Mesendoderm (in vitro differentiated cells): ENCODE measurements around the gene HES4.
"Not testable (repeated sequence)": the region's sequence is repeated elsewhere in the genome, so short reads cannot be mapped to it uniquely, and the experiment has no call there.

Experiments used
- DNase-seq: peaks from one replicate; pipeline ENCODE4 v3.0.0; 2013
- H2AK5ac ChIP-seq: 2 replicates; pipeline ENCODE4 v1.6.1; 2013; ENCODE audit warnings: low read length, inconsistent platforms
- H2BK120ac ChIP-seq: 2 replicates; pipeline ENCODE4 v1.6.1; 2013; ENCODE audit warnings: low read depth, mild to moderate bottlenecking, low read length, moderate library complexity, mixed read lengths
- H2BK15ac ChIP-seq: replicated peaks from 2 replicates; pipeline ENCODE4 v1.6.1; 2013; ENCODE audit warnings: low read depth, mild to moderate bottlenecking, moderate library complexity
- H2BK5ac ChIP-seq: 2 replicates; pipeline ENCODE4 v1.6.1; 2013; ENCODE audit warnings: low read length, inconsistent platforms
- H3K18ac ChIP-seq: 2 replicates; pipeline ENCODE4 v1.6.1; 2013; ENCODE audit warnings: mild to moderate bottlenecking, low read length, mixed read lengths
- H3K23ac ChIP-seq: one replicate; pipeline ENCODE4 v1.6.1; 2013; ENCODE audit warnings: low read length
- H3K27ac ChIP-seq: 2 replicates; pipeline ENCODE4 v1.5.1; 2013; ENCODE audit warnings: low read depth, mild to moderate bottlenecking, inconsistent platforms, low read length, moderate library complexity
- H3K27me3 ChIP-seq: 2 replicates; pipeline ENCODE4 v1.6.1; 2013; ENCODE audit warnings: low read length, control low read depth, mild to moderate bottlenecking, inconsistent platforms; ENCODE audit not compliant: insufficient read depth, poor library complexity
- H3K36me3 ChIP-seq: 2 replicates; pipeline ENCODE4 v1.6.1; 2013; ENCODE audit warnings: low read length, inconsistent platforms; ENCODE audit not compliant: control insufficient read depth, insufficient read depth
- H3K4ac ChIP-seq: one replicate; pipeline ENCODE4 v1.6.1; 2013; ENCODE audit warnings: low read depth, mild to moderate bottlenecking, low read length, moderate library complexity
- H3K4me1 ChIP-seq: 2 replicates; pipeline ENCODE4 v1.6.1; 2013; ENCODE audit warnings: low read depth, low read length, inconsistent platforms; ENCODE audit not compliant: control insufficient read depth
- H3K4me2 ChIP-seq: 2 replicates; pipeline ENCODE4 v1.6.1; 2013; ENCODE audit warnings: low read length
- H3K4me3 ChIP-seq: 2 replicates; pipeline ENCODE4 v1.5.1; 2013; ENCODE audit warnings: mild to moderate bottlenecking, low read length
- H3K56ac ChIP-seq: one replicate; pipeline ENCODE4 v1.6.1; 2013; ENCODE audit warnings: low read length
- H3K79me1 ChIP-seq: 2 replicates; pipeline ENCODE4 v1.6.1; 2013; ENCODE audit warnings: low read length, inconsistent platforms
- H3K79me2 ChIP-seq: 2 replicates; pipeline ENCODE4 v1.6.1; 2013; ENCODE audit warnings: mild to moderate bottlenecking, low read length; ENCODE audit not compliant: control insufficient read depth, insufficient read depth
- H3K9ac ChIP-seq: 2 replicates; pipeline ENCODE4 v1.6.1; 2013; ENCODE audit warnings: low read length, inconsistent platforms
- H4K5ac ChIP-seq: one replicate; pipeline ENCODE4 v1.6.1; 2013; ENCODE audit warnings: low read length
- H4K8ac ChIP-seq: one replicate; pipeline ENCODE4 v1.6.1; 2013; ENCODE audit warnings: low read depth, mild to moderate bottlenecking, control low read depth, low read length, moderate library complexity
- WGBS: extraction: QIAGEN DNeasy Blood & Tissue Kit; methylation state at CpG from one replicate; pipeline ENCODE4 v1.1.7; 2013; ENCODE audit warnings: low lambda C conversion rate, missing lambda C conversion rate; ENCODE audit not compliant: insufficient coverage; ENCODE audit errors: extremely low coverage; 5-methylcytosine and 5-hydroxymethylcytosine counted together

The HES4 gene

GRCh38 chr1:1018321-1018685, 18.4 kb upstream of the HES4 start:
- not testable (repeated sequence) for DNase-seq, H4K5ac ChIP-seq, H2BK5ac ChIP-seq, H2AK5ac ChIP-seq, H3K9ac ChIP-seq, H3K27me3 ChIP-seq, H2BK15ac ChIP-seq, H3K27ac ChIP-seq, H3K56ac ChIP-seq, H3K79me1 ChIP-seq, H3K4me2 ChIP-seq, H3K36me3 ChIP-seq, H3K23ac ChIP-seq, H3K4me1 ChIP-seq, H4K8ac ChIP-seq, H3K79me2 ChIP-seq, H2BK120ac ChIP-seq, H3K18ac ChIP-seq, H3K4me3 ChIP-seq, H3K4ac ChIP-seq
- no CpG with 5 or more reads among the region's 26 CpGs for WGBS

- H2BK15ac ChIP-seq, H2BK5ac ChIP-seq, H3K36me3 ChIP-seq, DNase-seq, H3K27ac ChIP-seq, H3K79me2 ChIP-seq, H3K4me2 ChIP-seq, H4K8ac ChIP-seq, H4K5ac ChIP-seq, H3K79me1 ChIP-seq, H3K23ac ChIP-seq, H3K4ac ChIP-seq, H3K56ac ChIP-seq, H2BK120ac ChIP-seq, H3K27me3 ChIP-seq, H3K4me3 ChIP-seq, H3K9ac ChIP-seq, H3K18ac ChIP-seq, H2AK5ac ChIP-seq, H3K4me1 ChIP-seq: not testable (repeated sequence)
- no CpG with 5 or more reads among the region's 17 CpGs for WGBS
These were observed 17.8 kb upstream of the HES4 start for GRCh38 chr1:1017397-1018320.

- DNase-seq: no peak
- no peak overlapping the region for H2BK5ac ChIP-seq
- no peaks in the 10 kb centered on the region for H3K79me2 ChIP-seq
- H3K9ac ChIP-seq: no peak overlapping the region
- H3K27ac ChIP-seq: no peak overlapping the region
- no peak overlapping the region for H3K18ac ChIP-seq
- H3K23ac ChIP-seq: peak overlapping the region; percentile 66
- no peak overlapping the region for H4K5ac ChIP-seq
- no peaks in the 10 kb centered on the region for H3K4me1 ChIP-seq
- H2AK5ac ChIP-seq: no peak overlapping the region
- no peak overlapping the region for H2BK120ac ChIP-seq
- H2BK15ac ChIP-seq: no peak overlapping the region
- H3K56ac ChIP-seq: no peak overlapping the region
- H4K8ac ChIP-seq: no peak overlapping the region
- no CpG with 5 or more reads among the region's 20 CpGs for WGBS
- H3K27me3 ChIP-seq: no peaks in the 10 kb centered on the region
- H3K4me2 ChIP-seq: no peak overlapping the region
- H3K79me1 ChIP-seq: no peaks in the 10 kb centered on the region
- no peak overlapping the region for H3K4ac ChIP-seq
- no peaks in the 10 kb centered on the region for H3K36me3 ChIP-seq
- H3K4me3 ChIP-seq: no peak overlapping the region
These were observed 15.1 kb upstream of the HES4 start for GRCh38 chr1:1014799-1015681.

GRCh38 chr1:1013922-1014648, 14.2 kb upstream of the HES4 start:
- Histone ChIP-seq H3K9ac (peak overlapping the region; percentile 72), H3K56ac (peak overlapping the region; percentile 93), H3K4me1 (no peaks in the 10 kb centered on the region), H3K4ac (no peak overlapping the region), H4K8ac (no peak overlapping the region), H3K27ac (no peak overlapping the region), H3K4me3 (no peak overlapping the region), H3K79me1 (no peaks in the 10 kb centered on the region), H3K18ac (no peak overlapping the region), H2BK5ac (no peak overlapping the region), H2AK5ac (peak overlapping the region; percentile 69), H2BK15ac (no peak overlapping the region), H3K27me3 (no peaks in the 10 kb centered on the region), H3K36me3 (no peaks in the 10 kb centered on the region), H4K5ac (no peak overlapping the region), H2BK120ac (no peak overlapping the region), H3K79me2 (no peaks in the 10 kb centered on the region), H3K4me2 (no peak overlapping the region), H3K23ac (peak overlapping the region; percentile 95)
- WGBS: no CpG with 5 or more reads among the region's 41 CpGs
- no peak for DNase-seq

GRCh38 chr1:1013105-1013921, 13.4 kb upstream of the HES4 start, which contains the start of gene ISG15:
Gene ISG15 (plus strand): TSS chr1:1013497. CDS start chr1:1013574, 77 bp downstream.
- H2BK5ac ChIP-seq: no peak within 1 kb of the TSS
- peak within 1 kb of the TSS; percentile 69 for H2AK5ac ChIP-seq
- no peak within 1 kb of the TSS for H4K5ac ChIP-seq
- H3K4me3 ChIP-seq: no peak within 1 kb of the TSS
- DNase-seq: peak; percentile 81
- H3K56ac ChIP-seq: peak within 1 kb of the TSS; percentile 93
- peak within 1 kb of the TSS; percentile 95 for H3K23ac ChIP-seq
- no peak within 1 kb of the TSS for H2BK15ac ChIP-seq
- H3K18ac ChIP-seq: peak within 1 kb of the TSS; percentile 23
- H3K4me2 ChIP-seq: peak within 1 kb of the TSS; percentile 73
- no peaks in the 10 kb centered on the region for H3K27me3 ChIP-seq
- no peak within 1 kb of the TSS for H2BK120ac ChIP-seq
- H3K36me3 ChIP-seq: no peaks in the 10 kb centered on the region
- H3K27ac ChIP-seq: no peak within 1 kb of the TSS
- H3K79me2 ChIP-seq: no peaks in the 10 kb centered on the region
- no CpG with 5 or more reads among the region's 30 CpGs for WGBS
- peak within 1 kb of the TSS; percentile 46 for H3K4ac ChIP-seq
- H3K79me1 ChIP-seq: no peaks in the 10 kb centered on the region
- no peak within 1 kb of the TSS for H4K8ac ChIP-seq
- H3K4me1 ChIP-seq: no peaks in the 10 kb centered on the region
- H3K9ac ChIP-seq: peak within 1 kb of the TSS; percentile 72
